GM12878 (cell line): ENCODE results near the gene ITGB5. TPM values are rescaled to one million over a fixed set of nuclear protein-coding genes. Genes with fewer than 3 reads are reported as not detected.
"Not testable (repeated sequence)": the region's sequence is repeated elsewhere in the genome, so short reads cannot be mapped to it uniquely, and the experiment has no call there.

Experiments used
- ATAC-seq: fragments of 200-7000 bp; cut with Tn5 transposase; 3 replicates; pipeline ENCODE4 v1.9.1; 2020; ENCODE audit warnings: mild to moderate bottlenecking, moderate library complexity
- BruUV-seq: library from RNA; stranded (reverse); fragments of 400-500 nt; replicated peaks from 2 replicates; lab custom pipeline; 2021; lab: Mats Ljungman, UMichigan
- CTCF ChIA-PET: fragments of 300-600 bp; sonication (Branson Sonifier 250); formaldehyde crosslinking; extraction: SDS; loops from one replicate; lab custom pipeline; 2021; ENCODE audit warnings: inconsistent platforms; lab: Yijun Ruan, JAX
- POLR2A ChIA-PET: fragments of 350-600 bp; formaldehyde crosslinking; extraction: SDS; loops from one replicate; lab custom pipeline; 2021; ENCODE audit warnings: inconsistent platforms; lab: Charles Lee
- RAD21 ChIA-PET: fragments of 300-600 bp; sonication (Branson Sonifier 250); formaldehyde crosslinking; loops from one replicate; lab custom pipeline; 2023; ENCODE audit warnings: antibody characterized with exemption; ENCODE audit not compliant: unreplicated experiment; lab: Charles Lee
- SMC1A ChIA-PET: fragments of 300-600 bp; sonication (Branson Sonifier 250); formaldehyde crosslinking; loops from one replicate; lab custom pipeline; 2023; ENCODE audit not compliant: unreplicated experiment, uncharacterized antibody; lab: Charles Lee
- DNase-seq: peaks from one replicate; pipeline ENCODE4 v3.0.0-alpha.2; 2011; ENCODE audit warnings: low read depth, low spot score
- FAIRE-seq: peaks from 3 replicates; lab custom pipeline; 2011; peaks lifted over from hg19 to GRCh38; lab: Jason Lieb, UNC
- H2AFZ ChIP-seq: 2 replicates; pipeline ENCODE4 v1.6.0; 2011; ENCODE audit warnings: low read depth, low read length, control low read depth; ENCODE audit not compliant: control insufficient read depth
- H3K27ac ChIP-seq: 2 replicates; pipeline ENCODE4 v1.5.1; 2011; ENCODE audit warnings: control low read depth; ENCODE audit not compliant: control insufficient read depth, insufficient read depth
- H3K27me3 ChIP-seq, 2 experiments: replicated peaks in 1 of 2; 2 replicates each; pipeline versions ENCODE4 v1.6.0 to v1.6.1; 2011; ENCODE audit warnings: low read length in 1 of 2; ENCODE audit not compliant: control insufficient read depth in 2 of 2, insufficient read depth in 2 of 2
- H3K36me3 ChIP-seq, 2 experiments: 2 replicates each; pipeline ENCODE4 v1.5.1; 2011; ENCODE audit warnings: low read length in 1 of 2; ENCODE audit not compliant: control insufficient read depth in 2 of 2, insufficient read depth in 2 of 2
- H3K4me1 ChIP-seq: 2 replicates; pipeline ENCODE4 v1.6.1; 2011; ENCODE audit warnings: mild to moderate bottlenecking, low read length, moderate library complexity, mixed read lengths; ENCODE audit not compliant: control insufficient read depth, insufficient read depth
- H3K4me2 ChIP-seq: 2 replicates; pipeline ENCODE4 v1.6.0; 2011; ENCODE audit warnings: control low read depth; ENCODE audit not compliant: control insufficient read depth, insufficient read depth
- H3K4me3 ChIP-seq: fragments of 200-600 bp; sonication (generic); 2 replicates; pipeline ENCODE4 v1.5.1; 2016
- H3K79me2 ChIP-seq: 2 replicates; pipeline ENCODE4 v1.6.0; 2011; ENCODE audit warnings: low read length; ENCODE audit not compliant: control insufficient read depth, insufficient read depth
- H3K9ac ChIP-seq: 2 replicates; pipeline ENCODE4 v1.8.0; 2011; ENCODE audit warnings: low read length, control low read depth, mixed read lengths; ENCODE audit not compliant: control insufficient read depth, insufficient read depth
- H3K9me3 ChIP-seq: replicated peaks from 3 replicates; pipeline ENCODE4 v1.5.1; 2011; ENCODE audit warnings: mild to moderate bottlenecking, low read length; ENCODE audit not compliant: control insufficient read depth, insufficient read depth
- H4K20me1 ChIP-seq: 2 replicates; pipeline ENCODE4 v1.6.0; 2011; ENCODE audit not compliant: control insufficient read depth, insufficient read depth
- ATF7 ChIP-seq: fragments of 450-650 bp; IDR thresholded peaks from 2 replicates; pipeline ENCODE4 v1.6.1; 2016; ENCODE audit warnings: low read depth, mild to moderate bottlenecking
- ETV6 ChIP-seq, 2 experiments: fragments of 450-650 bp in 1 of 2; IDR thresholded peaks in 1 of 2; conservative IDR thresholded peaks in 1 of 2; 2 replicates each; pipeline ENCODE4 v1.6.1; 2014; ENCODE audit warnings: antibody characterized with exemption in 1 of 2, borderline replicate concordance in 1 of 2, low read depth in 1 of 2, mild to moderate bottlenecking in 1 of 2, moderate library complexity in 1 of 2
- HDAC6 ChIP-seq: fragments of 200-600 bp; sonication (generic); IDR thresholded peaks from one replicate; pipeline ENCODE4 v1.8.0; 2017; ENCODE audit warnings: antibody characterized with exemption; ENCODE audit not compliant: unreplicated experiment
- KLF5 ChIP-seq: fragments of 450-650 bp; IDR thresholded peaks from 2 replicates; pipeline ENCODE4 v1.6.1; 2014; ENCODE audit warnings: mild to moderate bottlenecking; ENCODE audit not compliant: partially characterized antibody
- SIN3A ChIP-seq: IDR thresholded peaks from 2 replicates; pipeline ENCODE4 v1.6.1; 2012; ENCODE audit warnings: low read depth, low read length, improper control_type of control experiment
- SKIL ChIP-seq: fragments of 450-650 bp; IDR thresholded peaks from 2 replicates; pipeline ENCODE4 v1.6.1; 2017; ENCODE audit warnings: mild to moderate bottlenecking, low read depth, inconsistent platforms; ENCODE audit not compliant: poor library complexity, severe bottlenecking
- WGBS: methylation state at CpG from one replicate; pipeline ENCODE4 v1.1.6; 2016; ENCODE audit warnings: low lambda C conversion rate; ENCODE audit not compliant: insufficient replicate concordance, insufficient coverage; ENCODE audit errors: missing lambda C conversion rate; 5-methylcytosine and 5-hydroxymethylcytosine counted together
- in situ Hi-C: fragments of 300-500 bp; cut with MboI; formaldehyde crosslinking; loops from 9 replicates; pipeline ENCODE4 v1.14.3; 2018; ENCODE audit warnings: mixed read lengths
- intact Hi-C: fragments of 100-400 bp; cut with micrococcal nuclease; formaldehyde crosslinking; loops from one replicate; pipeline ENCODE4 v1.14.2; 2022; ENCODE audit not compliant: unreplicated experiment
- polyA plus RNA-seq, 11 experiments: library from polyadenylated mRNA; depleted of rRNA in 4 of 11; unstranded in 6 of 11; stranded (reverse) in 5 of 11; fragments of >200 nt; fragmentation: Nextera tagmentation in 4 of 11; fragmentation: Illumina TruSeq in 1 of 11; extraction: Ambion mirVana in 4 of 11; extraction: Trizol in 1 of 11; gene quantifications; 1 replicate in 1 of 11; 2 replicates in 10 of 11; pipeline versions ENCODE4 v1.2.1 to v1.2.3, GENCODE V29; 2011 to 2016; ENCODE audit warnings: inconsistent platforms in 2 of 11, missing spikeins in 2 of 11, low read depth in 1 of 11
- total RNA-seq, 4 experiments: library from RNA; depleted of rRNA in 3 of 4; stranded (reverse); fragments of >200 nt in 3 of 4; fragmentation: Illumina TruSeq in 1 of 4; extraction: Trizol in 1 of 4; gene quantifications; 2 replicates each; pipeline versions ENCODE4 v1.2.1 to v1.2.3, GENCODE V29; 2013 to 2021

The ITGB5 gene
- total and polyA plus RNA-seq, 10 of the 15 experiments (the other 5 are each of a cell fraction or from before 2014, with no cell fraction given): 0.05 to 10.0 (median 0.83) TPM; not detected in 2

- TF ChIP-seq SIN3A (no peak), KLF5 (no peak), HDAC6 (no peak), ATF7 (no peak)
Measured at GRCh38 chr3:124829819-124830554, 57.2 kb downstream of the ITGB5 start (continued).

- H4K20me1 ChIP-seq: no peaks in the 10 kb centered on the region
- BruUV-seq: no TSS peak
- H3K9ac ChIP-seq: no peak overlapping the region
- H3K4me3 ChIP-seq: no peak overlapping the region
- FAIRE-seq (no peak), ATAC-seq (no peak), DNase-seq (no peak)
- H3K4me2 ChIP-seq: peak overlapping the region; percentile 44; the same call in 1 of the 2 replicates
- no peaks in the 10 kb centered on the region; the same call in 1 of the 3 replicates for H3K9me3 ChIP-seq
- TF ChIP-seq SKIL: no peak
- no peak for TF ChIP-seq ETV6 (conservative IDR thresholded peaks at IDR 0.05 in 1 of 2, IDR thresholded peaks at IDR 0.05 in 1 of 2; ENCODE audit: borderline replicate concordance in 1 of 2, low read depth in 1 of 2)
- in situ Hi-C loops: no loop called here
- ChIA-PET RAD21 (interaction anchor here (1.0 to 2.0 kb wide), 2 partner anchors 42 to 68 kb away, joined by 3 to 4 read pairs; no protein-coding TSS in a partner anchor), SMC1A (interaction anchor here (1.6 kb wide), 1 partner anchor 72 kb away, joined by 4 read pairs; no protein-coding TSS in a partner anchor), POLR2A (interaction anchor here (0.6 kb wide), 1 partner anchor 88 kb away, joined by 3 read pairs; no protein-coding TSS in a partner anchor), CTCF (interaction anchor here (0.7 to 1.2 kb wide), 2 partner anchors 60 to 74 kb away, joined by 3 to 4 read pairs; no protein-coding TSS in a partner anchor)
- no peaks in the 10 kb centered on the region for H3K36me3 ChIP-seq
- no peaks in the 10 kb centered on the region for H3K27me3 ChIP-seq
- H3K4me1 ChIP-seq: peaks cover 13% of the 10 kb centered on the region
- intact Hi-C loops: no loop called here
- no peak overlapping the region for H2AFZ ChIP-seq
- WGBS: 96% methylated on average over 15 of the region's 15 CpGs
- no peaks in the 10 kb centered on the region for H3K79me2 ChIP-seq
- no peak overlapping the region for H3K27ac ChIP-seq
Measured at GRCh38 chr3:124829178-124829818, 57.9 kb downstream of the ITGB5 start.

GRCh38 chr3:124827476-124828206, 59.5 kb downstream of the ITGB5 start:
- ChIA-PET POLR2A (interaction anchor here (0.6 kb wide), 1 partner anchor 375 kb away, joined by 3 read pairs; no protein-coding TSS in a partner anchor), RAD21 (interaction anchor here (2.0 kb wide), 1 partner anchor 40 kb away, joined by 4 read pairs; no protein-coding TSS in a partner anchor), CTCF (interaction anchor here (0.7 to 2.4 kb wide), 3 partner anchors 9 to 139 kb away, joined by 3 to 6 read pairs (median 3); no protein-coding TSS in a partner anchor), SMC1A (interaction anchor here (0.6 to 1.6 kb wide), 2 partner anchors 13 to 74 kb away, joined by 3 to 4 read pairs; no protein-coding TSS in a partner anchor)
- WGBS: 67% methylated on average over 15 of the region's 15 CpGs
- H2AFZ ChIP-seq, H3K27me3 ChIP-seq, H3K27ac ChIP-seq, H3K9ac ChIP-seq, FAIRE-seq, H3K4me3 ChIP-seq, BruUV-seq, DNase-seq, H3K9me3 ChIP-seq, ATAC-seq, in situ Hi-C loops, H3K4me2 ChIP-seq, H3K79me2 ChIP-seq, H4K20me1 ChIP-seq, intact Hi-C loops, H3K36me3 ChIP-seq: not testable (repeated sequence)
- H3K4me1 ChIP-seq: peaks cover 13% of the 10 kb centered on the region
